Measurements from ENCODE around the gene EWSR1.

Gene EWSR1

GRCh38 chr22:29284196-29284595, 16.1 kb downstream of the EWSR1 start:
- H3K27me3 ChIP-seq (ENCODE audit: insufficient read depth, low read length, poor library complexity, severe bottlenecking) = no peaks in the 10 kb centered on the region
- no peaks in the 10 kb centered on the region for H3K4me1 ChIP-seq (ENCODE audit: insufficient read depth, low read length, poor library complexity, severe bottlenecking)
- no peaks in the 10 kb centered on the region for H3F3A ChIP-seq (ENCODE audit: low read depth)
- H3K36me3 ChIP-seq (ENCODE audit: insufficient read depth, low read length) = peaks cover 94% of the 10 kb centered on the region
- H2AFZ ChIP-seq (ENCODE audit: low read length) = no peak overlapping the region
- no peak overlapping the region for H3K4me3 ChIP-seq (ENCODE audit: low read length, poor library complexity, severe bottlenecking)
- H4K20me1 ChIP-seq (ENCODE audit: insufficient read depth, low read length, poor library complexity, severe bottlenecking) = peaks cover 85% of the 10 kb centered on the region
- H3K4me2 ChIP-seq (ENCODE audit: low read depth, low read length, poor library complexity, severe bottlenecking) = no peak overlapping the region
- TF ChIP-seq EZH2phosphoT487 (IDR thresholded peaks at IDR 0.05; ENCODE audit: borderline replicate concordance) (no peak), CTCF (conservative IDR thresholded peaks at IDR 0.05; ENCODE audit: low read length) (no peak)
- no peak overlapping the region for H3K9ac ChIP-seq (ENCODE audit: low read depth, low read length, poor library complexity, severe bottlenecking)
- peaks cover 93% of the 10 kb centered on the region for H3K79me2 ChIP-seq (ENCODE audit: insufficient read depth, low read length)
- no peaks in the 10 kb centered on the region for H3K9me2 ChIP-seq (replicated peaks; ENCODE audit: low read depth, low read length)
- H3K9me3 ChIP-seq (ENCODE audit: insufficient read depth, low read depth, low read length) = no peaks in the 10 kb centered on the region

GRCh38 chr22:29288837-29289236, 20.8 kb downstream of the EWSR1 start:
- peaks cover 99% of the 10 kb centered on the region for H3K36me3 ChIP-seq (ENCODE audit: insufficient read depth, low read length)
- no peaks in the 10 kb centered on the region for H3K4me1 ChIP-seq (ENCODE audit: insufficient read depth, low read length, poor library complexity, severe bottlenecking)
- H3K9ac ChIP-seq (ENCODE audit: low read depth, low read length, poor library complexity, severe bottlenecking) = no peak overlapping the region
- no peaks in the 10 kb centered on the region for H3K9me2 ChIP-seq (replicated peaks; ENCODE audit: low read depth, low read length)
- peaks cover 81% of the 10 kb centered on the region for H4K20me1 ChIP-seq (ENCODE audit: insufficient read depth, low read length, poor library complexity, severe bottlenecking)
- no peaks in the 10 kb centered on the region for H3K9me3 ChIP-seq (ENCODE audit: insufficient read depth, low read depth, low read length)
- H3K4me3 ChIP-seq (ENCODE audit: low read length, poor library complexity, severe bottlenecking) = no peak overlapping the region
- no peak overlapping the region for H2AFZ ChIP-seq (ENCODE audit: low read length)
- H3K79me2 ChIP-seq (ENCODE audit: insufficient read depth, low read length) = peaks cover 87% of the 10 kb centered on the region
- no peaks in the 10 kb centered on the region; the same call in 1 of the 2 replicates for H3F3A ChIP-seq (ENCODE audit: low read depth)
- no peak overlapping the region for H3K4me2 ChIP-seq (ENCODE audit: low read depth, low read length, poor library complexity, severe bottlenecking)
- no peaks in the 10 kb centered on the region for H3K27me3 ChIP-seq (ENCODE audit: insufficient read depth, low read length, poor library complexity, severe bottlenecking)
- no peak for TF ChIP-seq EZH2phosphoT487 (IDR thresholded peaks at IDR 0.05; ENCODE audit: borderline replicate concordance)
- no peak for TF ChIP-seq CTCF (conservative IDR thresholded peaks at IDR 0.05; ENCODE audit: low read length)

DNA sequence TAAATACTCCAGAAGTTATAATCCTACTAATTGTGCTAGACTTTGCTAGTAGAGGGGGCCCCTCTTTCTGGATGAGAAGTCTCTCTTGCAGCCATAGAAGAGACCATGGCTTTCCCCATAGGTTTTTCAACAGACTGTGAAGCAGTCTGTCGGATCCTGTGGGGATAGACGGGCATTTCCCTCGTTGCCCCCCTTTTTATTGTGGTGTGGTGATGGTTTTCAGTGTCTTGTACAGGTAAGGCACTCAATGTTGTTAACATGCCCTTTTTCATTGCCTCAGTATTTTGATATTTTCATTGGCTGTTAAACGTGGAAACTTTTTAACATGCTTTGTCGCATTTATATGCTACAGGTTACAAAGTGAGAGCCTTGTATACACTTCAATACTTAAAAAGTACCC, 22.0 kb downstream of the EWSR1 start:
- Histone ChIP-seq H3K4me3 (ENCODE audit: low read length, poor library complexity, severe bottlenecking) (no peak overlapping the region), H4K20me1 (ENCODE audit: insufficient read depth, low read length, poor library complexity, severe bottlenecking) (peaks cover 72% of the 10 kb centered on the region), H3K4me1 (ENCODE audit: insufficient read depth, low read length, poor library complexity, severe bottlenecking) (no peaks in the 10 kb centered on the region), H3K4me2 (ENCODE audit: low read depth, low read length, poor library complexity, severe bottlenecking) (no peak overlapping the region), H3F3A (ENCODE audit: low read depth) (no peaks in the 10 kb centered on the region; the same call in 1 of the 2 replicates), H3K9me3 (ENCODE audit: insufficient read depth, low read depth, low read length) (no peaks in the 10 kb centered on the region), H2AFZ (ENCODE audit: low read length) (no peak overlapping the region), H3K27me3 (ENCODE audit: insufficient read depth, low read length, poor library complexity, severe bottlenecking) (no peaks in the 10 kb centered on the region), H3K79me2 (ENCODE audit: insufficient read depth, low read length) (peaks cover 79% of the 10 kb centered on the region), H3K9me2 (replicated peaks; ENCODE audit: low read depth, low read length) (no peaks in the 10 kb centered on the region), H3K9ac (ENCODE audit: low read depth, low read length, poor library complexity, severe bottlenecking) (no peak overlapping the region), H3K36me3 (ENCODE audit: insufficient read depth, low read length) (peaks cover 99% of the 10 kb centered on the region)
- TF ChIP-seq CTCF (conservative IDR thresholded peaks at IDR 0.05; ENCODE audit: low read length) = no peak
- TF ChIP-seq EZH2phosphoT487 (IDR thresholded peaks at IDR 0.05; ENCODE audit: borderline replicate concordance) = no peak

All from Loucy (cell line).